NCI-H1694 (cell line): ENCODE measurements around the gene CENPA.
"Not testable (repeated sequence)": the region's sequence is repeated elsewhere in the genome, so short reads cannot be mapped to it uniquely, and the experiment has no call there.

Source experiments
- DNase-seq: peaks from one replicate; lab custom pipeline; 2025; lab: John Stamatoyannopoulos, UW

CENPA gene

DNA sequence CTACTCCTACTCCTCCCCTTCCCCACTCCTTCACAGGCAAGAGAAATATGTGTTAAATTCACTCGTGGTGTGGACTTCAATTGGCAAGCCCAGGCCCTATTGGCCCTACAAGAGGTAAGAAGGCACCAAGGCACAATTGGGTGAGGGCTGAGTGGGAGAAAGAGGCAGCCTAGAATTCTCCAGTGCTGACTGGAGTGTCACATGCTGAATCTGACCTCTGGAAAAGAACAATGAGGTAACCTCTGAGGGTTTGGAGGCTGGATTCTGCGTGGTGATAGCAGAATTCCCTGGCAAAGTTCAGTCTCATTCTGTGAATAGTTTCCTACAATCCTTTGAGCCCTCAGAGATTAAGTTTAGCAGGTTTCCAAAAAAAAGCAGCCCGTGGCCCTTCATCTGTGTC, 6.9 kb downstream of the CENPA start:
- no peak for DNase-seq

DNA sequence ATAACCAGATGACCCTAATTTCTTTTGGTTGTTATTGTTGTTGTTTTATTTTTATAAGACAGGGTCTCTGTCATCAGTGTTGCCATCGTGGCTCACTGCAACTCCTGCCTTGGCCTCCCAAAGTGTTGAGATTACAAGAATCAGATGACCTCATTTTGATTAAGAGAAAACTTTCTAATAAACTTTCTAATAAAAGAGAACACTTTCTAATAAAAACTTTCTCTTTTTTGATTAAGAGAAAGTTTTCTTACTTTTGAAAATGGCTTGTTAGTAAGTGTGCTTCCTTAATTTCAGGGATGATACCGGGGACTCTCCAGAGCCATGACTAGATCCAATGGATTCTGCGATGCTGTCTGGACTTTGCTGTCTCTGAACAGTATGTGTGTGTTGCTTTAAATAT, 7.7 kb downstream of the CENPA start:
- no peak for DNase-seq

DNA sequence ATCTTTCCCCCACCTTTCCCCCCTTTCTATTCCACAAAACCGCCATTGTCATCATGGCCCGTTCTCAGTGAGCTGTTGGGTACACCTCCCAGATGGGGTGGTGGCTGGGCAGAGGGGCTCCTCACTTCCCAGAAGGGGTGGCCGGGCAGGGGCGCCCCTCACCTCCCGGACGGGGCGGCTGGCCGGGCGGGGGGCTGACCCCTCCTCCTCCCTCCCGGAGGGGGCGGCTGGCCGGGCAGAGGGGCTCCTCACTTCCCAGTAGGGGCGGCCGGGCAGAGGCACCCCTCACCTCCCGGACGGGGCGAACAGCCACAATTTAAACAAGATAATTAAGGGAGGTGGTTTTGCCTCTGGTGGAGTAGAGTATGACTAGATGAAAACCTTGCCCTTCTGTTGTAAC, 9.3 kb downstream of the CENPA start:
- not testable (repeated sequence) for DNase-seq

DNA sequence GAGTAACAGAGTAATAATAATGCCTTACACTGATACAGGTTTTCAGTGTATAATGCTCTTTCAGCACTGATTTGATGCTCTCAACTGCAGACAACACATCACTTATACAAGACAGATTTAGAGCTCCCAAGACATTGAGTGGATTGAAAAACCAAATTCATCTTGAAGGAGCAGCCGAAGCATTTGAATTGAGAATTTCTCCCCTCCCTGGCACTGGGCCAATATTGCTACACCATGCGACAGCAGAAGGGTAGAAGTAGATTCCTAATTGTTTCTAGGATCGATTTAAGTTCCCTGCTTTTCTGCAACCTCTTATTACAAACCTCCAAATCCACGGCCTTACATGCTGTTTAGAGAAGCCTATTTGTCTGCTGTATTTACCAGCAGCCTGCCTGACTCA, 15.5 kb downstream of the CENPA start:
- no peak for DNase-seq

GRCh38 chr2:26801796-26802195, 15.9 kb downstream of the CENPA start:
- no peak for DNase-seq

- DNase-seq: no peak
Measured at GRCh38 chr2:26805241-26805676, 19.4 kb downstream of the CENPA start.

DNA sequence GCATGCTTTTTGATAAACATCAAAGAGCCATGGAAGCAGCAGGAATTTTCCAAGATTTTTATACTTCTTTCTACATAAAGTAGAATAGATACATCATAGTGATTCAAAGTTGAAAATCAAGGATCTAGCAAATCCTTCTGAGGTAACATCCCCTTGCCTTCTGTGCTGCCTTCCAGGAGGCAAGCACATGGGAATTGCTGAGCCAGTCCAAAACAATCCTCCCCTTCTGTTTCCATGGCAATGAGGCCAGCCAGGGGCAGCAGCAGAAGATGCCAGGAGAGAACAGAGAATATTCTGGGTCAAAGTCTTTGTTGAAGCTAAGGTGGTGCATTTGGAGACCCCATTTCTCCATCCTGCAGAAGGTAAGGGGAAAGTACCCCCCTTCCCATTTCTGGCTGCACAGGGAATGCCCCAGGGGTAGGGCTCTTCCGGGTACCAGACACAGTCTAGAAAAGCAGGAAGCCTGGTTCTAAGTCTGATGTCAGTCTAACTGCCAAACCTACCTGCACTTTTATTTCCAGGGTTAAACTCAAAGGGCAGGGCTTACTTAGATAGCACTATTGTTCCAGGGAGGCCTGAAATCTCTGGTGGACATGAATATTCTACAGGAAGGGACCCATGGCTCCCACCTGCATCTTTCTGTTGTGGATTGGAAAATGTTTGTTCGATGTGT, 22.1 kb downstream of the CENPA start:
- no peak for DNase-seq

DNA sequence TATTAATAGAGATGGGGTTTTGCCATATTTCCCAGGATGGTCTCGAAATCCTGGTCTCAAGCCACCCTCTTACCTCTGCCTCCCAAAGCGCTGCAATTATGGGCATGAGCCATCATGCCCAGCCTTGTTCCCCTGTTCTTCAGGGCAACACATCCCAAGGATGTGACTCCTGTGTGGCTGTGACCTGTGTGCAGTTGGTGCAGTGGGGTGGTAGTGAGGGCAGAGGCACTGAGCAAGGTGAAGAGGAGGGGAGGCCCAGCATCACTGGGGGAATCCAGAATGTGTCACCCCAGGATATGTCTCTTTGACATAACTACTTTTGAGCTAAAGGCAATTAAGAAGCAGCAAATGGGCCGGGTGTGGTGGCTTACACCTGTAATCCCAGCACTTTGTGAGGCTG, 23.4 kb downstream of the CENPA start:
- no peak for DNase-seq

GRCh38 chr2:26809876-26810577, 24.2 kb downstream of the CENPA start:
- no peak for DNase-seq

DNA sequence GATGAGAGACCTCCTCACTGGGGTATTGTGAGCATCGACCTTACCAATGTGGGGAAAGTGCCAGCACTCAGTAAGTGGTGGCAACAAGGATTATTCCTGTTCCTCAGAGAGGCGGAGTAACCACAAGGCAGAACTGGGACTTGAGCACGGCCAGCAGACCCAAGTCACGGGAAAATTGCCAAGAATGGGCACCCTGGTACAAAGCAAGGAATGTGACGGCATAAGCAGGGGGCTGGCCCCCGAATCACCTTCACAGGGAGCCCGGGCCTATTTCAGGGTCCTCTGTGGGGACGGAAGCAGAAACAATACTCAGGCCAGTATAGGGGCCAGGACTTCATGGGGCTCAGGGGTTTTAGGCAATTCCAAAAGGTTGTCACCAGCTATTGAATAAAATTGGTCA, 25.4 kb downstream of the CENPA start:
- DNase-seq: no peak

GRCh38 chr2:26811791-26812694, 26.2 kb downstream of the CENPA start:
- DNase-seq: no peak

DNA sequence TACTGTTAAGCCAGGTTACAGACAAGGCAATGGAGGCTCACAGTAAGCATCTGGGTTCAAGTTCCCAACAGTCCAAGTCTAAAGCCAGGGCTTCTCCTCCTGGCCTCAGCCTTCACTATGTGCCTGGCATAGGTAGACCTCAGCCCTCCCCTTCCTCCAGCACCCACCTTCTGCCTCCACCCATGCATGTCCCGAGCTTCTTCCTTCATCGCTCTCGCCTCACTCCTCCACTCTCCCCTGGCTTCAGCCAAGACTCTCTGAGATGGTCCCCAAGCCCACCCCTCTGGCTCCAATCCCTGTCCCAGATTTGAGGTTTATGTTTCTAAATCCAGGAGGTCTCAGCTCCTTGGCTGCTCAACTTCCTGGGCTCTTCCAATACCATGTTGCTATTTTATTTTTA, 26.9 kb downstream of the CENPA start:
- DNase-seq: no peak

GRCh38 chr2:26814072-26814765, 28.4 kb downstream of the CENPA start:
- not testable (repeated sequence) for DNase-seq

DNA sequence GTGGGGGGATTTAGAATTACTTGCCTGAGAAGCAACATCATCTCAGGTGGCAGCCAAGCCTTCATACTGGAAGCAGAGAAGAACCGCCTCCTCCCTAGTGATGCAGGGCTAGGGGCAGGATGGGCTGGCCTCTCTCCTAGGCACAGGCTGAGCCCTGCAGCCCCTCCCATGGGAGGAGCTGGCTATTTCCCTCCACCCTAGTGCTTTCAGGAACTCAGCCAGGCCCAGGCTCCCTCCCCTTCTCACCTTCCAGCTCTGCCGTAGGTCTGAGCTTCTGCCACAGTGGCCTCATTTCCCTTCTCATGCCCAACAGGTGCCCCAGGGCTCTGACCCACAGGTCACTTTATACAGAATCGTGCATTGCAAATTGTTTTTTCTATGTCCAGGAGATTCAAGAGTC, 31.0 kb downstream of the CENPA start:
- DNase-seq: no peak

GRCh38 chr2:26818255-26818654, 32.4 kb downstream of the CENPA start:
- no peak for DNase-seq

DNA sequence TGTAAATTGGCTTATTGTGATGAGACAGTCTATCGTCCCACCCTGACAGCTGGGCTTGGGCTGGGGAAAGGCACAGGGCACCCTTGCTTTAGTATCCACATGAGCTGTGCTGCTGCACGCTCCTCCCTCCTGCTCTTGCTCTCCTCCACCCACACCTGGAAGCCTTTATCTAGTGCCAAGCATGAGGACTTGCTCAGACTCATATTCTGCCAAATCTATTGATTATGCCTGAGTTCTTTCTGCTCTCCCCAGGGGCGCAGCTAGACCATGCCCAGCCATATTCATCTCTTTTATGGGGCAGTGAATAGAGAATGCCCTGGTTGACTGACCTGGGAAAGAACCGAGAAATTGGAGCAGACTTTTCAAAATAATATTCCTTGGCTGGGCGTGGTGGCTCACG, 33.1 kb downstream of the CENPA start:
- no peak for DNase-seq

GRCh38 chr2:26820932-26821331, 35.1 kb downstream of the CENPA start:
- no peak for DNase-seq

DNA sequence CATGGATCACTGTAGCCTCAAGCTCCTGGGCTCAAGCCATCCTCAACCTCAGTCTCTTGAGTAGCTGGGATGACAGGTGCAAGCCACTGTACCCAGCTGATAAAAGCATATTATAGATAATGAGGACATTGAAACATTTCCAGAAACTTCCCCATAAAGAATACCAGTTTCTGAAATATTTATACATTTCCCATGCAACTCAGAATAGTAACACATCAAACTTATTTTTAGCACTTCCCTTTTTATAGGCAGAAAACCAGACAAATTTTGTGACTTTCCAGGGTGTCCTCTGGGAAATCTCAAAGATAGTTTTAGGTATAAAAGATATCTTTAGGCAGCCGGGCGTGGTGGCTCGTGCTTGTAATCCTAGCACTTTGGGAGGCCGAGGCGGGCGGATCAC, 37.0 kb downstream of the CENPA start:
- DNase-seq: no peak

DNA sequence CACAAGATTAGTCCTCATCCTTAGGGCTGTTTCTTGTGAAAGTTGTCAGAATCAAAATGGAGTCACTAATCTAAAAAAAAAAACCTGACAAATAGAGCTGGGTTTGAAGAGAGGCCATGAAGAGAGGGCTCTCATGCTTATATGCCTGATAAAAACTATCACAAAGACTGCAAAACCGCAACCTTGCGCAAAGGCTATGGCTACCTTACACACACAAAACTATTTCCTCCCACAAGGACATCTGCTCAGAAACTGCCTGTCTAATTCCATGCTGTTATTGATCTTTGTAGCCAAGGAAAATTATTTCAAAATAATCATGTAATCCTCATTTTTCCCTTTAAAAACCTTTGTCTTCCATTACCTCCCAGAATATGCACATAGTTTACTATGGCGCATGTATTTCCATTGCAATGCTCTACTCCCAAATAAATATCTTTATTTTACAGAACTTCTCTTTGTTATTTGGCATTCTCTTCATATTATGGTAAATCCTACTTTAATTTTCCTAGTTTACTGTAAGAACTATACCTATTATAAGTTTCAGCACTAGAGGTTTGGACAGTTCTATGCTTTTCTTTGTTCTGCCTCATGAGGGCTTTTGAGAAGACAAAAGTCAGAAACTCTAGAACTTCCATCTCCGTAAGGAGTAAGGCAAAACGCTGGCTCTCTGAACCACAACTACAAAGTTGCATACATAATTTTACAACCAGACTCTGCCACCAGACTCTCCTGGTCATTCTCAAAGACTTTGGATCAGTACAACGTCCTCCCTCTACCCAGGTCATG, 52.5 kb downstream of the CENPA start:
- no peak for DNase-seq

- peak; percentile 29 for DNase-seq
Measured at GRCh38 chr2:26840937-26841610, 55.2 kb downstream of the CENPA start.

GRCh38 chr2:26843041-26843440, 57.2 kb downstream of the CENPA start:
- no peak for DNase-seq
